ENCODE results near the gene APP.

Gene APP

GRCh38 chr21:26171258-26172100 is 909 bp upstream of the APP start:
- H3K4me3 ChIP-seq (ENCODE audit: low read length), result no peak overlapping the region
- H3K36me3 ChIP-seq (replicated peaks; ENCODE audit: low read depth, low read length), result no peaks in the 10 kb centered on the region
- H3K27me3 ChIP-seq (ENCODE audit: low read depth, low read length), result no peaks in the 10 kb centered on the region
- H3K9me3 ChIP-seq (ENCODE audit: insufficient read depth, low read length), result no peaks in the 10 kb centered on the region
- no peaks in the 10 kb centered on the region for H3K4me1 ChIP-seq (ENCODE audit: low read length)
- H4K20me1 ChIP-seq (ENCODE audit: insufficient read depth, low read length), result no peaks in the 10 kb centered on the region
- H3K79me2 ChIP-seq (ENCODE audit: low read length), result no peaks in the 10 kb centered on the region
- H3K4me2 ChIP-seq (ENCODE audit: low read length), result no peak overlapping the region
- TF ChIP-seq CTCF (IDR thresholded peaks at IDR 0.05; ENCODE audit: low read depth, low read length) (no peak), EZH2phosphoT487 (IDR thresholded peaks at IDR 0.05; ENCODE audit: low read depth) (no peak)
- H3K9ac ChIP-seq (ENCODE audit: low read length), result no peak overlapping the region
- no peak overlapping the region for H2AFZ ChIP-seq (ENCODE audit: low read depth, low read length)
- no peak overlapping the region for H3K27ac ChIP-seq (ENCODE audit: low read length)

- Histone ChIP-seq H3K4me2 (ENCODE audit: low read length) (no peak overlapping the region), H3K4me3 (ENCODE audit: low read length) (no peak overlapping the region)
These were observed 729 bp downstream of the APP start for GRCh38 chr21:26169611-26170470.

GRCh38 chr21:26169061-26169610 is 1.4 kb downstream of the APP start:
- no peaks in the 10 kb centered on the region for H3K79me2 ChIP-seq (ENCODE audit: low read length)
- H3K9me3 ChIP-seq (ENCODE audit: insufficient read depth, low read length), result no peaks in the 10 kb centered on the region
- no peak for TF ChIP-seq EZH2phosphoT487 (IDR thresholded peaks at IDR 0.05; ENCODE audit: low read depth)
- TF ChIP-seq CTCF (IDR thresholded peaks at IDR 0.05; ENCODE audit: low read depth, low read length), result no peak
- H3K27me3 ChIP-seq (ENCODE audit: low read depth, low read length), result no peaks in the 10 kb centered on the region
- H3K4me1 ChIP-seq (ENCODE audit: low read length), result no peaks in the 10 kb centered on the region
- no peak overlapping the region for H3K4me3 ChIP-seq (ENCODE audit: low read length)
- H2AFZ ChIP-seq (ENCODE audit: low read depth, low read length), result no peak overlapping the region
- H3K36me3 ChIP-seq (replicated peaks; ENCODE audit: low read depth, low read length), result no peaks in the 10 kb centered on the region
- no peaks in the 10 kb centered on the region for H4K20me1 ChIP-seq (ENCODE audit: insufficient read depth, low read length)
- no peak overlapping the region for H3K4me2 ChIP-seq (ENCODE audit: low read length)
- no peak overlapping the region for H3K27ac ChIP-seq (ENCODE audit: low read length)
- no peak overlapping the region for H3K9ac ChIP-seq (ENCODE audit: low read length)

More at GRCh38 chr21:26169611-26170470, 729 bp downstream of the APP start:
- Histone ChIP-seq H3K9ac (ENCODE audit: low read length) (no peak overlapping the region), H4K20me1 (ENCODE audit: insufficient read depth, low read length) (no peaks in the 10 kb centered on the region), H2AFZ (ENCODE audit: low read depth, low read length) (no peak overlapping the region), H3K27me3 (ENCODE audit: low read depth, low read length) (no peaks in the 10 kb centered on the region), H3K4me1 (ENCODE audit: low read length) (no peaks in the 10 kb centered on the region), H3K36me3 (replicated peaks; ENCODE audit: low read depth, low read length) (no peaks in the 10 kb centered on the region), H3K9me3 (ENCODE audit: insufficient read depth, low read length) (no peaks in the 10 kb centered on the region), H3K79me2 (ENCODE audit: low read length) (no peaks in the 10 kb centered on the region), H3K27ac (ENCODE audit: low read length) (no peak overlapping the region)
- no peak for TF ChIP-seq CTCF (IDR thresholded peaks at IDR 0.05; ENCODE audit: low read depth, low read length)
- no peak for TF ChIP-seq EZH2phosphoT487 (IDR thresholded peaks at IDR 0.05; ENCODE audit: low read depth)

GRCh38 chr21:26168371-26168770 is 2.2 kb downstream of the APP start:
- TF ChIP-seq CTCF (IDR thresholded peaks at IDR 0.05; ENCODE audit: low read depth, low read length) (no peak), EZH2phosphoT487 (IDR thresholded peaks at IDR 0.05; ENCODE audit: low read depth) (no peak)
- H4K20me1 ChIP-seq (ENCODE audit: insufficient read depth, low read length), result no peaks in the 10 kb centered on the region
- no peaks in the 10 kb centered on the region for H3K9me3 ChIP-seq (ENCODE audit: insufficient read depth, low read length)
- H3K27me3 ChIP-seq (ENCODE audit: low read depth, low read length), result no peaks in the 10 kb centered on the region
- H3K9ac ChIP-seq (ENCODE audit: low read length), result no peak overlapping the region
- H3K4me3 ChIP-seq (ENCODE audit: low read length), result no peak overlapping the region
- H3K27ac ChIP-seq (ENCODE audit: low read length), result no peak overlapping the region
- no peaks in the 10 kb centered on the region for H3K4me1 ChIP-seq (ENCODE audit: low read length)
- no peaks in the 10 kb centered on the region for H3K36me3 ChIP-seq (replicated peaks; ENCODE audit: low read depth, low read length)
- no peak overlapping the region for H3K4me2 ChIP-seq (ENCODE audit: low read length)
- H2AFZ ChIP-seq (ENCODE audit: low read depth, low read length), result no peak overlapping the region
- H3K79me2 ChIP-seq (ENCODE audit: low read length), result no peaks in the 10 kb centered on the region

All from OCI-LY3 (cell line).